ENCODE measurements around the gene NABP1.
A peak's percentile ranks its signal among the peaks of the same experiment; 100 is the strongest.

NABP1 gene

DNA sequence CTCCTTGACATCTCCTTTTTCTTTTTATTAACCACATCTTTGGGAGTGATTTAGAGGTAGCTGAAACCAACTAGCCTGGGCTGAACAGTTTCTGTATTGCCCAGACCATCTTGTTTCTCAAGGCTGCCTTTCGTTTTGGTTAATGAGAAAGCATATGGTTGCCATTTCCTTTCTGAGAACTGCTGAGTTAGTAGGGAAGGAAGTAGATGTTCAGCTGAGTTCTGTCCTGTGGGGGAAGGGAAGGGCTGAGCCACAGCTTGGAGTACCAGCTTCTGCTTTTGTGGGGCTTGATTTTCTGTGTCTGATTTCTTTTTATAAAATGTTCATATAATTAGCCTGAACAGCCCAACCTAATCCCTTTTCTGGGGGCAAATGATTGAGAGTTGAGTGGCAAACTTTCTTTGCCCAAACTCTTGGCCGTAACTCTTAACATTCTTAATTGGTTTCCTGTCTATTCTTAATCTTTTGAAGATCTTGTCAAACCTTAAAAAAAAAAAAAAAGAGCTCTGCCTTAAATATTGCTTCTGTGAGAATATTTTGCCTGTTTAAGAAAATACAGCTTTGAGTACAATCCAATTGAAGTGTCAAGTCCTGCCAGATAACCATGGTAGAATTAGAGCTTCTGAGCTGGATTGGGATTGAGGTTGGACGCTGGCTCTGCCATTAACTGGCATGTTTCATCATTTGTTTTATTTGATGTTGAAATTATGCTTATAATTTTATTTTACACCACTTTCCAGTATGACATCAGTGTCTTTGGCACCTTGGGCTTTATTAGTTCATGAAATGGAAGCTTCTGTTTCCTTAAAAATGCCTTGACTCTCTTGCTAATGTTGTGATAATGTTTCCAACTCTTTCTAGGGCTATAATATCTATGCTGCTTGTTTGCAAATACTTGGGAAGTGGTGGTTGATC is 1.9 kb upstream of the NABP1 start:
- TF ChIP-seq, protein P1, sequence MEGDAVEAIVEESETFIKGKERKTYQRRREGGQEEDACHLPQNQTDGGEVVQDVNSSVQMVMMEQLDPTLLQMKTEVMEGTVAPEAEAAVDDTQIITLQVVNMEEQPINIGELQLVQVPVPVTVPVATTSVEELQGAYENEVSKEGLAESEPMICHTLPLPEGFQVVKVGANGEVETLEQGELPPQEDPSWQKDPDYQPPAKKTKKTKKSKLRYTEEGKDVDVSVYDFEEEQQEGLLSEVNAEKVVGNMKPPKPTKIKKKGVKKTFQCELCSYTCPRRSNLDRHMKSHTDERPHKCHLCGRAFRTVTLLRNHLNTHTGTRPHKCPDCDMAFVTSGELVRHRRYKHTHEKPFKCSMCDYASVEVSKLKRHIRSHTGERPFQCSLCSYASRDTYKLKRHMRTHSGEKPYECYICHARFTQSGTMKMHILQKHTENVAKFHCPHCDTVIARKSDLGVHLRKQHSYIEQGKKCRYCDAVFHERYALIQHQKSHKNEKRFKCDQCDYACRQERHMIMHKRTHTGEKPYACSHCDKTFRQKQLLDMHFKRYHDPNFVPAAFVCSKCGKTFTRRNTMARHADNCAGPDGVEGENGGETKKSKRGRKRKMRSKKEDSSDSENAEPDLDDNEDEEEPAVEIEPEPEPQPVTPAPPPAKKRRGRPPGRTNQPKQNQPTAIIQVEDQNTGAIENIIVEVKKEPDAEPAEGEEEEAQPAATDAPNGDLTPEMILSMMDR (IDR thresholded peaks at IDR 0.05) = no peak
- no peak for TF ChIP-seq ZFX (IDR thresholded peaks at IDR 0.05; ENCODE audit: borderline replicate concordance)
- H3K27ac ChIP-seq = no peak overlapping the region

DNA sequence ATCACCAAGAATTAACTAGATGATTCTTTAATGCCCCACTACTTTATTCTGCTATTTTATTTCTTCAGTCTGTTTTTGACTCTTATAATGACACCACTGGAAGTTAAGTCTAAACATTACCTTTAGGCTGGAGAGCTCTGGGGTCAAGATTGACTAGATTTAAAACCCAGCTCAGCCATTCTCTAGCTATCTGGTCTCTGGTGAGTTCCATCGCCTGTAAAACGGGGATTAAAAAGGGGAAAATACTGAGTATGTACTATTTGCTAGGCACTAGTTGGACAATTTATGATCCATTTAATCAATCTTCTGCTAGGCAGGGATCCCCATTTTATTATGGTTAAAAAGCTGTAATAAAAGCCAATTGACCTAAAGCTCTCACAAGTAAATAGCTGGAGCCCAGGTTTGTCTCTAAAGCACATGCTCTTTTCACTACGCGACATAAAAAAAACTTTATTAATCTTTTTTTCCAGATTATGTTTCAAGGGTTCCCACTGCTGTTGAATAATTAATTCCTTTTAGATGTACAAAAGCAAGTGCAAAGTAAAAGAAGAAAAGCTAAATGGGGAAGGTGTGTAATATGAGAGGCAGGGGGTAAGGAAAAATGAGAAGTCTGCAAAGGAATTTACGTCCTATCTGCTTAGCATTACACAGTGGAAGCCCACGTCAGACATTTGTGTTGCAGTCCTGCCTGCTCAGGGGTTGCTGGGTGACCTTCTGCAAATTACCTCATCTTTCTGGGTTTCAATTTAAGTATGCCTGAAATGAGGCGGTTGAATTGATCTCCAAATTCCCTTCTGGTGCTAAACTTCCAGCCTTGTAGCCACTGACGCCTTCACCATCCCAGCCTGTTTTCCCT is 918 bp upstream of the NABP1 start:
- TF ChIP-seq, protein P1 (IDR thresholded peaks at IDR 0.05) = no peak
- TF ChIP-seq ZFX (IDR thresholded peaks at IDR 0.05; ENCODE audit: borderline replicate concordance) = no peak
- peak overlapping the region; percentile 68 for H3K27ac ChIP-seq

DNA sequence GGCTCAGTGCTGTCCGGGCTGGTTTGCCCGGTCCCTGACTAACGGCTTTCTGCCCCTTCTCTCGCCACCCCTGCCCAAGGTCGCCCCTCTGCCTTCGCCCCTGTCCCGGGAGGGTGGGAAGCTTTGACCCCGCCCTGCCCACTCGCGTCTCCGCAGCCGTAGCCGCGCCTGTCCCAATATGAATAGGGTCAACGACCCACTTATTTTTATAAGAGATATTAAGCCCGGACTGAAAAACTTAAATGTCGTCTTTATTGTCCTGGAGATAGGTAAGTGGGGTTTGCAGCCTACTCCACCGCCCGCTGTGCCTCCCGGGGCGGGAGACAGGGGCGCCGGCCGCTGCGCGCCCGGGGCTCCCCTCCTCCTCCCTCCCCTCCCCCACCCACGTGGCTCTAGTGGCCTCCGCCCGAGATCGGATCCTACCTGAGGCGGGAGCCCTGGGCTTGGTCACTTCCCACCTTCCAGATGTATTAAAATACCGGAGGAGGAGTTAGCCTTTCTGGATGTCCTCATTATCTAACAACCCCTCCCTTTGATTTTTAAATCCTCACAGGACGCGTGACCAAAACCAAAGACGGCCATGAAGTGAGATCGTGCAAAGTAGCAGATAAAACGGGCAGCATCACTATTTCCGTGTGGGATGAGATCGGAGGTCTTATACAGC is 633 bp downstream of the NABP1 start:
- H3K27ac ChIP-seq = peak overlapping the region; percentile 68
- no peak for TF ChIP-seq ZFX (IDR thresholded peaks at IDR 0.05; ENCODE audit: borderline replicate concordance)
- TF ChIP-seq, protein P1 (IDR thresholded peaks at IDR 0.05) = no peak

DNA sequence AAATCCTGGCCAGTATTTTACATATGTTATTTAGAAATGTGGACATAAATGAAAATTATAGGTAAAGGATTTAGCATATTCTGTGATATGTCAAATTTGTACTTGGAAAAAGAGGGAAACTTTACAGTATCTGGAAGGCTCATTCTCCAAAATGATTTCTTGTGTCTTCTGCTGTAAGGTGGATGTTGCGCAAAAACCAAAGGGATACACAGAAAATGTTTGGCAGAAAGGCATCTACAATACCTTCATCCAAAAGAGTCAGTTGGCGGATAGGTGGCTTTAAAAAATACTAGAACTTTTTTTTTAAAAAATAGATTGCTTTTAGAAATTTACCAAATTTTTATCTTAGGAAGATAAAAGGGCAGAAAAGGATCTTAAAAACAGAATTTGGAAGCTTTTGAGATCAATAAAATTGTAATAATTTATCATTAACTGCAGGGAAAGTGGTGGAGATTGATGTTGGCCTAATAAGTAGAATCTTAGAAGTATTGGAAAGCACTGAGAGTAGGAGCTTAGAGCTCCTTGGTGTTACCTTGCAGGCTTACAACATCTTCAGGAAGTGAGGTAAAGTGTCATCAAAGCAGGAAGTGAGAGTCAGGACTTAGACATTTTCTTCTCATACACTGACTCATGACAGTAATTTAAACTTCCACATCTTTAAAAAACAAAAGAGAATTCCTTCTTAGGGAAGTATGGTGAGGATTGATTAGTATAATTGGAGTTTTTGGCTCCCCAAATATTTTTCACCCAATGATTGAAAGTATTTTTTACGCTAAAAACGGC is 2.1 kb downstream of the NABP1 start:
- TF ChIP-seq, protein P1 (IDR thresholded peaks at IDR 0.05) = no peak
- no peak for TF ChIP-seq ZFX (IDR thresholded peaks at IDR 0.05; ENCODE audit: borderline replicate concordance)
- no peak overlapping the region for H3K27ac ChIP-seq

DNA sequence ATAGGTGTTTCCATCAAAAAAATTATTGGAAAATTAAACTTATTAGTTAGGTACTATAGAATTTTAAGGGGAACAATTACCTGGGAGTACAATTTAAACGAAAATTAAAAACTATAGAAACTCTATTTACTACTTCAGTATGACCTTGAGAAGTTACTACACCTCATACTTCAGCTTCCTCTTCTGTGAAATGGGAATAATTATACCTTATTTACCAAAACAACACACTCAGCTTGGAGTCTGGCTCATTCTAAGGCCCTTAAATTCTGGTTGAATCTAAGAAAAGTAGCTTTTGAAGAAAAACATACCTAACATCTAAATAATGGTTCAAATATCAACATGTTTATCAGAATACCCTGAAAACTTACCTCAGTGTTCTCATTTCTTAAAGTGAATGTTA is 2.7 kb downstream of the NABP1 start:
- no peak for TF ChIP-seq ZFX (IDR thresholded peaks at IDR 0.05; ENCODE audit: borderline replicate concordance)
- TF ChIP-seq, protein P1 (IDR thresholded peaks at IDR 0.05) = no peak
- no peak overlapping the region for H3K27ac ChIP-seq

DNA sequence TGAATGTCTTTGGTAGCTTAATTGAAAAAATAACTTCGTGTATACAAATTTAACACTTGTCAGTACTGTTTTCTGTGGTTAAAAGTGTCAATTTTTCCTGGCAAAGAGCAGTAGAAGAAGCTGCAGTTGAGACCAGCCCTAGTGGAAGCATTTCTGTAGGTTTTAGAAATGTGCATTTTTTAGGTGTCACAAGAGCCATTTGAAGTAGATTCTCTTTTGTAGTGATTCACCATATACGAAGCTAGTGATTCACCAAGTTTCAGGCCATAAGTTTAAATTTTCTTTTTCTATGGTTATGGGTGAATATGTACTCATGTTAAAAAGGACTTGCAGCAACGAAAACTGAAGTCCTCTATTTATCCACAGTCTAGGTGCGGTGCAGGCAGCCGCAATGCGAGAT is 4.2 kb downstream of the NABP1 start:
- TF ChIP-seq, protein P1 (IDR thresholded peaks at IDR 0.05) = no peak
- no peak for TF ChIP-seq ZFX (IDR thresholded peaks at IDR 0.05; ENCODE audit: borderline replicate concordance)
- no peak overlapping the region for H3K27ac ChIP-seq
